Fibroblast of pulmonary artery (primary cell): Measurements from ENCODE around the gene OR4P4.

Experiments
- DNase-seq: peaks from one replicate; pipeline ENCODE4 v3.0.0-alpha.2; 2010; ENCODE audit warnings: low read depth
- H3K4me3 ChIP-seq: replicated peaks from 2 replicates; pipeline ENCODE4 v1.5.1; 2011; ENCODE audit warnings: low read depth, mild to moderate bottlenecking, control low read depth, low read length, moderate library complexity
- TF ChIP-seq, protein P1 (sequence below): IDR thresholded peaks from 2 replicates; pipeline ENCODE4 v1.5.1; 2011; ENCODE audit warnings: mild to moderate bottlenecking, control low read depth, low read length, inconsistent platforms; ENCODE audit errors: missing control alignments

The OR4P4 gene

DNA sequence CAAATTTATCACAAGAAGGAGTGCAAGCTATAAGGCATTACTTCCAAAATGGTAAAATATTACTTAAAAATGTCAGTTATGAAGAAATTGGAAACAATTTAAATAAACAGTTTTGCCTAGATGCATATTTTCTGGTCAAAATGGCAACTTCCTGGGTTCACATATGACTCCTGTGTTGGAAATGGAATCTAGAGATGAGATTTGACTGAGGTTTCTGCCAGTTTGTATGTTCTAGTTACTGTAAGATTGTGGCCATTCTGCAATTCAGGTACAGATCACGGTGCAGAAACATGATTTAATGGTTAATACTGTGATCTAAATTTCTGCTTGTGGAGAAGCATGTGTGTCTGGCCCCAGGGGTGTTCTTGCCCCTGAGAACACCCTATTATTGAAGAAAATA lies 23.7 kb downstream of the OR4P4 start:
- TF ChIP-seq, protein P1, sequence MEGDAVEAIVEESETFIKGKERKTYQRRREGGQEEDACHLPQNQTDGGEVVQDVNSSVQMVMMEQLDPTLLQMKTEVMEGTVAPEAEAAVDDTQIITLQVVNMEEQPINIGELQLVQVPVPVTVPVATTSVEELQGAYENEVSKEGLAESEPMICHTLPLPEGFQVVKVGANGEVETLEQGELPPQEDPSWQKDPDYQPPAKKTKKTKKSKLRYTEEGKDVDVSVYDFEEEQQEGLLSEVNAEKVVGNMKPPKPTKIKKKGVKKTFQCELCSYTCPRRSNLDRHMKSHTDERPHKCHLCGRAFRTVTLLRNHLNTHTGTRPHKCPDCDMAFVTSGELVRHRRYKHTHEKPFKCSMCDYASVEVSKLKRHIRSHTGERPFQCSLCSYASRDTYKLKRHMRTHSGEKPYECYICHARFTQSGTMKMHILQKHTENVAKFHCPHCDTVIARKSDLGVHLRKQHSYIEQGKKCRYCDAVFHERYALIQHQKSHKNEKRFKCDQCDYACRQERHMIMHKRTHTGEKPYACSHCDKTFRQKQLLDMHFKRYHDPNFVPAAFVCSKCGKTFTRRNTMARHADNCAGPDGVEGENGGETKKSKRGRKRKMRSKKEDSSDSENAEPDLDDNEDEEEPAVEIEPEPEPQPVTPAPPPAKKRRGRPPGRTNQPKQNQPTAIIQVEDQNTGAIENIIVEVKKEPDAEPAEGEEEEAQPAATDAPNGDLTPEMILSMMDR, result no peak
- no peak for DNase-seq
- H3K4me3 ChIP-seq, result no peak overlapping the region

DNA sequence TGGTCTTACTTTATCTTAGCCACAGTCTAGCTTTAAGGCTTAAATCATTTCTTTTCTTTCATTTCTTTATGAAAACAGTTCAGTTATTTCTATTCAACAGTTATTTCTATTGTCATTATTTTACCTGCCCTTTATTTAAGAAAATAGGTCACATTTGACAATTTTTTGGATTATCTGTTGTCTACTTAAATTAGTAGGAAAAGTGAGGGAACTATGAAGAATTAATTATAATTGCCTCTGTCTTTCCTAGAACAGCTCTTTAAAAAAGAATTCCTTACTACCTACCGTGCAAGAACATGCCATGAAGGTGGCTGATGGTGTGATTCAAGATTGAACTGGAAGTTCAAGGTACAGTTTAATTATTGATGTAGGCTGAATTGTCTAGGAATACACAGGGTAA lies 27.0 kb downstream of the OR4P4 start, which contains the start of gene OR4C6:
OR4C6 (plus strand) TSS at position 301 of the 400 bp plus-strand sequence. CDS start 2,966 bp downstream, outside the sequence.
- H3K4me3 ChIP-seq, result no peak within 1 kb of the TSS
- TF ChIP-seq, protein P1, result no peak
- DNase-seq, result no peak

DNA sequence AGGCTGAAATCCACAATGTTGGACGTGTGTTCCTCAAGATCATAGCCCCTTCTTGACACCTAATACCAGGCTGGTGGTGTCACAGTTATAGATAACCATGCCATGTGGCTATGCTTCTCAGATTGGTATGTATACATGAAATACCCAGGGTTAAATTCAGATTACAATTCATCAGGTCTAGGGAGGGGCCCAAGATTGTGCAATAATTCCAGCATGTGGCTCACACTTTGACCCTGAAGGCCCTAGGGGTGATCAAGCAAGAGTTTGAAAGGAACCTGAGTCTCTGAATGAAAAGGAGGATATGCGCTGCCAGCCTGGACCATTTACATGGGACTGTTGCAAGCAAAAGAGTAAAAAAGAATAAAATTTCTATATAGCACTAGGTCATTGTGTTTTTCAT lies 34.5 kb downstream of the OR4P4 start:
- no peak overlapping the region for H3K4me3 ChIP-seq
- no peak for DNase-seq
- TF ChIP-seq, protein P1, result no peak

DNA sequence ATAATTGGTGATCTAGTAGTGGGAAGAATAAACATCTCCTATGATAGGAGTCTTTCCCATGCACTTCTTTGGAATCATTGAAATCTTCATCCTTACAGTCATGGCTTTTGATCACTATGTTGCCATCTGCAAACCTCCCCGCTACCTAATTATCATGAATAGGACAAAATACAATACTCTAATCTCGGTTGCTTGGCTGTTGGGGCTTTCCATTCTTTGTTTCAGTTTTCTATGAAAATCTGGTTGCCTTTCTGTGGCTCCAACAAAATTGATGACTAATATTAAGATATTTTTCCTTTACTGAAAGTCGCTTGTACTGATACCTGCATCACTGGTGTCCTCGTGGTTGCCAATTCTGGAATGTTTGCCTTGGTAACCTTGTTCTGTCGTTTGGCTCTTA lies 38.9 kb downstream of the OR4P4 start:
- TF ChIP-seq, protein P1, result no peak
- H3K4me3 ChIP-seq, result no peak overlapping the region

More for the DNA sequence above, 38.9 kb downstream of the OR4P4 start:
- no peak for DNase-seq
